Ovary (tissue), 9 donors: ENCODE data around the gene TRPC1. TPM values are rescaled to one million over a fixed set of nuclear protein-coding genes. Genes with fewer than 3 reads are reported as not detected.

Source experiments
- DNase-seq, 5 donors: peaks; one replicate each; pipeline ENCODE4 v3.0.0-alpha.2; 2019 to 2020
- H3K27ac ChIP-seq, 2 donors: fragments of 200-600 bp; one replicate each; pipeline versions ENCODE4 v1.5.1 to v1.8.0; 2019 to 2022
- H3K27me3 ChIP-seq: fragments of 200-600 bp; one replicate; pipeline ENCODE4 v1.8.0; 2022
- H3K36me3 ChIP-seq: fragments of 200-600 bp; sonication (generic); one replicate; pipeline ENCODE4 v1.5.1; 2019
- H3K4me1 ChIP-seq: one replicate; pipeline ENCODE4 v1.8.1; 2013; ENCODE audit warnings: mild to moderate bottlenecking, moderate library complexity; ENCODE audit not compliant: insufficient read depth
- H3K4me3 ChIP-seq: fragments of 200-600 bp; sonication (generic); one replicate; pipeline ENCODE4 v1.5.1; 2017
- H3K9me3 ChIP-seq, 2 donors: fragments of 200-600 bp in 1 of 2; sonication (generic) in 1 of 2; one replicate each; pipeline versions ENCODE4 v1.5.1 to v1.8.1; 2013 to 2019; ENCODE audit warnings: mild to moderate bottlenecking in 1 of 2, moderate library complexity in 1 of 2
- EP300 ChIP-seq: sonication (generic); formaldehyde crosslinking; IDR thresholded peaks from one replicate; pipeline ENCODE4 v1.6.1; 2017; ENCODE audit warnings: antibody characterized with exemption
- POLR2A ChIP-seq: fragments of 450-650 bp; IDR thresholded peaks from one replicate; pipeline ENCODE4 v1.6.1; 2017; ENCODE audit warnings: antibody characterized with exemption, mild to moderate bottlenecking, moderate library complexity
- WGBS, 3 donors: extraction: QIAGEN DNeasy Blood & Tissue Kit in 1 of 3; methylation state at CpG; one replicate each; pipeline versions ENCODE4 v1.1.5 to v1.1.7; 2013 to 2017; 5-methylcytosine and 5-hydroxymethylcytosine counted together
- intact Hi-C, 4 donors: fragments of 100-400 bp; cut with DNase I; formaldehyde crosslinking; loops; one replicate each; pipeline versions ENCODE4 v1.11.0 to v1.15.1; 2022 to 2023
- polyA plus RNA-seq, 2 donors: library from polyadenylated mRNA; stranded (reverse); fragments of 200-250 nt in 1 of 2; fragments of 350-450 nt in 1 of 2; fragmentation: Illumina TruSeq in 1 of 2; extraction: RNeasy Lipid Tissue Mini Kit (QIAGEN cat#74804) in 1 of 2; gene quantifications; one replicate each; pipeline ENCODE4 v1.2.3, GENCODE V29; 2013 to 2014
- total RNA-seq, 7 donors: library from RNA; depleted of rRNA in 2 of 7; stranded (reverse); fragments of >200 nt in 2 of 7; fragmentation: NEBNext Ultra II Directional in 3 of 7; extraction: Animal tissue kit (Norgen Biotek cat#: 25700) in 3 of 7; gene quantifications; one replicate each; pipeline versions ENCODE4 v1.1.0 to v1.2.4, GENCODE V29; 2016 to 2023
- TF ChIP-seq, protein P1 (sequence below), 3 donors: fragments of 450-650 bp in 2 of 3; fragments of 200-600 bp in 1 of 3; IDR thresholded peaks; one replicate each; pipeline versions ENCODE4 v1.5.1 to v1.8.0; 2016 to 2022; ENCODE audit warnings: antibody characterized with exemption in 3 of 3, mild to moderate bottlenecking in 1 of 3
- donor health status: DM: no; HTN: no; CAD: no; lungs with moderate emphysema.
- donor health status: DM: no; HTN: no; CAD: no.
- donor health status: Bipolar disorder and iron deficiency.
- donor health status: DM: yes; HTN: yes; CAD: no.
- donor health status: DM: no; HTN: no; CAD: no.
- donor health status: DM: yes; HTN: yes; CAD: no.

TRPC1 gene
- total and polyA plus RNA-seq, 9 donors: 12.6 to 41.7 (median 34.5) TPM

DNA sequence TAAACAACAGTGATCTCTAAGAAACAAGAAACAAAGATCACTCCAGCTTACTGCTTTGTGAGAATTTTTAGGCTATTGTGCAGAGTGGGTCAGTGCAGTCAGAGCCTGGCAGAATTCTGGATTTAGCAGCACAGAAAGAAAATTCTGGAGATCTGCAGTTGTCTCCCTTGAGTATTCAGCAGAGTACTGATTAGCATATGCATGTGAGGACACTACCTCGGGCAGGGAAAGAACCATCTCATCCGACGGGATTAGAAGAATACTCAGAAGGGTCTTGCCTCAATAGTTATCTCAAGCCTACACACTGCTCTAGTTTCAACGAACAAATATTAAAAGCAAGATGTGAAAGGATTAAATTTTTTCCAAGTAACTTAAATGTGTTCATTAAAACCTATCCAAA is 70.7 kb downstream of the TRPC1 start:
- 79 to 87% (median 80%) methylated on average over 4 of the region's 4 CpGs for WGBS, 3 donors
- no peaks in the 10 kb centered on the region for H3K36me3 ChIP-seq
- H3K27ac ChIP-seq: no peak overlapping the region
- H3K9me3 ChIP-seq: no peaks in the 10 kb centered on the region
- intact Hi-C loops: no loop called here
- no peaks in the 10 kb centered on the region for H3K4me1 ChIP-seq
- H3K27me3 ChIP-seq: no peaks in the 10 kb centered on the region
- H3K4me3 ChIP-seq: no peak overlapping the region
- TF ChIP-seq EP300: no peak
- TF ChIP-seq, protein P1, sequence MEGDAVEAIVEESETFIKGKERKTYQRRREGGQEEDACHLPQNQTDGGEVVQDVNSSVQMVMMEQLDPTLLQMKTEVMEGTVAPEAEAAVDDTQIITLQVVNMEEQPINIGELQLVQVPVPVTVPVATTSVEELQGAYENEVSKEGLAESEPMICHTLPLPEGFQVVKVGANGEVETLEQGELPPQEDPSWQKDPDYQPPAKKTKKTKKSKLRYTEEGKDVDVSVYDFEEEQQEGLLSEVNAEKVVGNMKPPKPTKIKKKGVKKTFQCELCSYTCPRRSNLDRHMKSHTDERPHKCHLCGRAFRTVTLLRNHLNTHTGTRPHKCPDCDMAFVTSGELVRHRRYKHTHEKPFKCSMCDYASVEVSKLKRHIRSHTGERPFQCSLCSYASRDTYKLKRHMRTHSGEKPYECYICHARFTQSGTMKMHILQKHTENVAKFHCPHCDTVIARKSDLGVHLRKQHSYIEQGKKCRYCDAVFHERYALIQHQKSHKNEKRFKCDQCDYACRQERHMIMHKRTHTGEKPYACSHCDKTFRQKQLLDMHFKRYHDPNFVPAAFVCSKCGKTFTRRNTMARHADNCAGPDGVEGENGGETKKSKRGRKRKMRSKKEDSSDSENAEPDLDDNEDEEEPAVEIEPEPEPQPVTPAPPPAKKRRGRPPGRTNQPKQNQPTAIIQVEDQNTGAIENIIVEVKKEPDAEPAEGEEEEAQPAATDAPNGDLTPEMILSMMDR (IDR thresholded peaks at IDR 0.05): no peak
- TF ChIP-seq POLR2A: no peak
- no peak for DNase-seq

GRCh38 chr3:142795332-142795731 is 71.5 kb downstream of the TRPC1 start:
- intact Hi-C loops: no loop called here
- H3K4me1 ChIP-seq: no peaks in the 10 kb centered on the region
- no peaks in the 10 kb centered on the region for H3K36me3 ChIP-seq
- WGBS, 3 donors: 89 to 96% (median 92%) methylated on average over 1 of the region's 1 CpG
- H3K27ac ChIP-seq: no peak overlapping the region
- TF ChIP-seq POLR2A (no peak), EP300 (no peak)
- TF ChIP-seq, protein P1 (IDR thresholded peaks at IDR 0.05): no peak
- no peak overlapping the region for H3K4me3 ChIP-seq
- no peaks in the 10 kb centered on the region for H3K27me3 ChIP-seq
- no peak for DNase-seq
- no peaks in the 10 kb centered on the region for H3K9me3 ChIP-seq

DNA sequence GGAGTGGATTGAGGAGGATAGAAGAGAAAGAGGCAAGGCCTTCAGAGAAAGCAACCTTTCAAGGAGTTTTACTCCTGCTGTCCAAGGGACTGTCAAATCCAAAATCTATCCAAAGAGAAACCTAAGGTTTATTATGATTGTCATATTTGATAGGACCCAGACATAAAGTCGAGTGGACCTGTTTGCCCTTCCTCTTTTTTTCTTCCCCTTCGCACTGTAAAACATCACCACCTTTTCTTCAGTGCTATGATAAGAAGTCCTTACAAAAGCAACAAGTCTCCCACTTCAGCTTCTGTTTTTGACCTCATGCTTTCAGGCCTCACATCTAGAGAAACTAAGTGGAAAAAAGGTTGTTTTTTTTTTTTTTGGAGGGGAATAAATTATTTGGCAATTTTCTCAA is 73.0 kb downstream of the TRPC1 start:
- DNase-seq: no peak
- no peaks in the 10 kb centered on the region for H3K27me3 ChIP-seq
- no peaks in the 10 kb centered on the region for H3K4me1 ChIP-seq
- no peaks in the 10 kb centered on the region for H3K36me3 ChIP-seq
- intact Hi-C loops: no loop called here
- H3K9me3 ChIP-seq: no peaks in the 10 kb centered on the region
- H3K4me3 ChIP-seq: no peak overlapping the region
- TF ChIP-seq, protein P1 (IDR thresholded peaks at IDR 0.05): no peak
- TF ChIP-seq EP300: no peak
- TF ChIP-seq POLR2A: no peak
- 80 to 85% (median 82%) methylated on average over 2 of the region's 2 CpGs for WGBS, 3 donors
- no peak overlapping the region for H3K27ac ChIP-seq

DNA sequence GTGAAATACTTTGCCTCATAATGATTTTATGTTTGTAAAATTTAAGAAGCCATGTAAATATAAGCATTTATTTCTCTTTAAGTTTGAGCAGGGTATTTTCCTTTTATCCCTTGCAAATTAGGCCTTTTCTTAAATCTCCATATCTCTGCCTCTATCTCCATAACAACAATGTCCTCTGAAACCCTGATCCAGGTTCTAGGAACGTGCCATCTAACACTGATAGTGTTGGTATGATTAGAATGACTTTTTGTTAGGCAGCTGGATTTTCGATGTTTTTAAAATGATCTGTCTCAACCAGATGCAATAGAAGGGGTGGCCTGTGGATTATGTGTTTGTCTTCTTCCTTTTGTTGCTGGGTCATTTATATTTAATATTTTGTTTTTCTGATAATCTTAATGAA is 77.9 kb downstream of the TRPC1 start:
- no peaks in the 10 kb centered on the region for H3K36me3 ChIP-seq
- TF ChIP-seq EP300 (no peak), POLR2A (no peak)
- TF ChIP-seq, protein P1 (IDR thresholded peaks at IDR 0.05): no peak
- no peak overlapping the region for H3K27ac ChIP-seq
- H3K9me3 ChIP-seq: no peaks in the 10 kb centered on the region
- H3K4me1 ChIP-seq: no peaks in the 10 kb centered on the region
- intact Hi-C loops: no loop called here
- DNase-seq: no peak
- 85 to 89% (median 86%) methylated on average over 2 of the region's 2 CpGs for WGBS, 3 donors
- H3K27me3 ChIP-seq: no peaks in the 10 kb centered on the region
- no peak overlapping the region for H3K4me3 ChIP-seq

DNA sequence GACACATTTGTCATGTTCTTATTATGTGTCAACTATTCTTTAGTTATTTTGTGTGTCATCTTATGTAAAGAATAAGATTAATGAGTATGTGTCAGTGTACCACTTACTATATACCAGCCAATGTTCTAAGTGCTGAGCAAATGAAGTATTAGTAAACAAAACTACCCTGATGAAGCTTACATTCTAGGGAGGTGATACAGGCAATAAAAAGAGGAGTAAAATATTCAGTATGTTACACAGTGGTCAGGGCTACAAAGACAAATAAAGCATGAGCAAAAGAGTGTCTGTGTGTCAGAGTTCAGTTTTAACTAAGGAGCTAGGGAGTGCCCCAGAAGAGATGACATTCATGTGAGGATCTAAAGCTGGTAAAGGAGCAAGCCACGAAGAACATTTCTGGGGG is 79.1 kb downstream of the TRPC1 start:
- no peaks in the 10 kb centered on the region for H3K27me3 ChIP-seq
- intact Hi-C loops: no loop called here
- DNase-seq: no peak
- H3K36me3 ChIP-seq: no peaks in the 10 kb centered on the region
- no peak overlapping the region for H3K27ac ChIP-seq
- H3K4me1 ChIP-seq: no peaks in the 10 kb centered on the region
- H3K9me3 ChIP-seq: no peaks in the 10 kb centered on the region
- TF ChIP-seq, protein P1 (IDR thresholded peaks at IDR 0.05): no peak
- TF ChIP-seq POLR2A (no peak), EP300 (no peak)
- H3K4me3 ChIP-seq: no peak overlapping the region
- WGBS, 3 donors: 60 to 82% (median 75%) methylated on average over 1 of the region's 1 CpG
